WI38 (cell line): ENCODE measurements around the gene OR13J1.

Experiments used
- H3K4me3 ChIP-seq: 2 replicates; pipeline ENCODE4 v1.5.1; 2011; ENCODE audit warnings: low read depth, mild to moderate bottlenecking, control low read depth, low read length
- CTCF ChIP-seq: IDR thresholded peaks from 2 replicates; pipeline ENCODE4 v1.5.1; 2012; ENCODE audit warnings: low read depth, mild to moderate bottlenecking, control low read depth, low read length

OR13J1 gene

GRCh38 chr9:35864695-35865255 is 5.4 kb downstream of the OR13J1 start:
- no peak for TF ChIP-seq CTCF
- H3K4me3 ChIP-seq: no peak overlapping the region

- TF ChIP-seq CTCF: no peak
- no peak overlapping the region for H3K4me3 ChIP-seq
Measured at GRCh38 chr9:35863583-35863982, 6.6 kb downstream of the OR13J1 start.

GRCh38 chr9:35862328-35862727 is 7.9 kb downstream of the OR13J1 start:
- H3K4me3 ChIP-seq: no peak overlapping the region
- no peak for TF ChIP-seq CTCF

GRCh38 chr9:35861161-35861897 is 8.9 kb downstream of the OR13J1 start:
- no peak for TF ChIP-seq CTCF
- no peak overlapping the region for H3K4me3 ChIP-seq

- no peak overlapping the region for H3K4me3 ChIP-seq
- TF ChIP-seq CTCF: no peak
Measured at GRCh38 chr9:35859990-35860339, 10.2 kb downstream of the OR13J1 start.

GRCh38 chr9:35859310-35859989 is 10.8 kb downstream of the OR13J1 start:
- no peak for TF ChIP-seq CTCF
- no peak overlapping the region for H3K4me3 ChIP-seq

- no peak for TF ChIP-seq CTCF
- no peak overlapping the region for H3K4me3 ChIP-seq
Measured at GRCh38 chr9:35858458-35858857, 11.7 kb downstream of the OR13J1 start.
